Hindlimb muscle (tissue), 1 donor: ENCODE results near the gene WWOX. TPM values are rescaled to one million over a fixed set of nuclear protein-coding genes. Genes with fewer than 3 reads are reported as not detected.

Experiments
- DNase-seq: peaks from one replicate; pipeline ENCODE4 v3.0.0-alpha.2; 2013
- polyA plus RNA-seq: library from polyadenylated mRNA; unstranded; fragments of 120-200 nt; gene quantifications from one replicate; pipeline ENCODE4 v1.2.1, GENCODE V29; 2013; ENCODE audit not compliant: insufficient read length

Gene WWOX
- polyA plus RNA-seq, 1 donor, result 12.9 TPM

DNA sequence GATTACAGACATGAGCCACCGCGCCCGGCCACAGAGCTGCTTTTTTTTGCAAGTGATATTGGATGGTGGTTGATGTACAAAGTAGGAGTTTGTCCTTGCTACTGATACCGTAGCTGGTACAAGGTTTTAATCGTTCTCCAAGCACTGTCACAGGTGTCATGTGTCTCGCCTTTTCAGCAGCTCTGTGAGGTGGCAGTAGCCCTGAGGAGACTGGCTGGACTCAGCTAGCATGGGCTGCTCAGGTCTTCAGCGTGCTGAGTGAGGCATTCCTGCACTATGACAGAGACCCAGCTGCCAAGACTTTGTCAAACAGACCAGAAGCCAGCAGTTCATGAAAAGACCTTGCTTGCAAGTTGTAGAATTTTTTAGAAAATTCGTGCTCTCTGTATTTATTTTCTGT, 7.2 kb downstream of the WWOX start:
- no peak for DNase-seq

DNA sequence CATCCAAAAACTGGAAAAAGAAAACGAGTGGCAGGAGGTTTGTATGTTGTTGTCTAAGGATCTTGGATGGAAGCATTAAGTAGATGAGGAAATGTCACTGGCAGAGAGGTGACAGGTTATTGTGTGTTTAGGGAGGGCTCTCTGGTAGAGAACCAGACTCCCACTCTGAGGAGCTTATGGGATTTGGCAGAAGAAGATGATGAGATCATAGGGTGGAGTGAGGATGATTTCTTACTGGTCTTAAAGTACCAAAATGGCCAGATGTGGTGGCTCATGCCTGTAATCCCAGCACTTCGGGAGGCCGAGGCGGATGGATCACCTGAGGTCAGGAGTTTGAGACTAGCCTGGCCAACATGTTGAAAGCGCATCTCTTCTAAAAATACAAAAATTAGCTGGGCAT, 9.0 kb downstream of the WWOX start:
- DNase-seq, result no peak

DNA sequence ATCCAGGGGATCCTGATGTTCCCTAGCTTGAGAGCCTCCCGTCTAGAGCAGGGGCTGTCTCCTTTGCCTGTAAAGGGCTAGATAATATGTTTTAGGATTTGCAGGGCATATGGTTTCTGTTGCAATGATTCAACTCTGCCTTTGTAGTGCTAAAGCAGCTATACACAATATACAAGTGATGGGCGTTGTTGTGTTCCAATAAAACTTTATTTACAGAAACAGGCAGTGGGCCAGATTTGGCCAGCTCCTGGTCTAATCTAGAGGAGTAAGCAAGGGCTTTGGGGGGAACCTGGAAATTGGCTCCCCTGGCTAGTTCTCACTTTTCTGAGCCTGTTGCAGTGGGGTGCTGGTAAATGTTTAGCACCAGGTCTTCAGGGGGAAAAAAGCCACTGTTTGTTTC, 13.8 kb downstream of the WWOX start:
- no peak for DNase-seq

DNA sequence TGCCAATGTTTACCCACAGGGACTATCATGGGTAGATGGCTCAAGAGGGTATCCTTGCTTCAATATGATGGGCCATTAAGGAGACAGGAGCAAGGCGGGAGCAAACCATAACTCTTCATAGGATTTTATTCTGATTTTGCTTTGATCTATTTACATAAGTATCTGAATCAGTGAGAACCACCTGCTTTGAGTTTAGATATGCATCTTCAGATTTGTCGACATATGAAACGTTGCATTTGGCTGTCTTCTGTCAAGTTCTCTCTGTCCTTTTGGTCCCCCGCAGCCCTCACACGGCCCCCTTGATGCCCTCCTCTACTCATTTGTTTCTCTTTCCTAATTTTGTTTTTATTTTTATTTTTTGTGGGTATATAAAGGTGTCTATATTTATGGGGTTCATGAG, 16.2 kb downstream of the WWOX start:
- DNase-seq, result no peak

DNA sequence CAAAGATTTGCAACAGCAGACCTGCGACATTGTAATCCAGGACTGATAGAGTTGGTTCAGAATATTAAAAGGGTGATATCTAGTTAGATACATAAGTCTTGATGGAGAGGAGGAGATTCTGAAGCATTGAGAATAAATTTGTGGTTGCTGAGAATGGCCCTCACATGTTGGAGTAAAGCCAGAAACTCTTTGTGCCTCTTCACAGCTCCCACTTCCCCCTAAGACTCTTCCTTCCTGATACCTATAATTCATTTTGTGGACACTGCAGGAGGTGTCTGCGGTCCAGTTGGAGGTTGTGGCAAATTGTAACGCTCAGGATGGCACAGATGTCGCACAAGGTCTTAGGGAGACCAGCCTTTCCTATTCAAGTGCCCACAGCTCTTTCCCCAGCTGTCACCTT, 17.5 kb downstream of the WWOX start:
- DNase-seq, result no peak

DNA sequence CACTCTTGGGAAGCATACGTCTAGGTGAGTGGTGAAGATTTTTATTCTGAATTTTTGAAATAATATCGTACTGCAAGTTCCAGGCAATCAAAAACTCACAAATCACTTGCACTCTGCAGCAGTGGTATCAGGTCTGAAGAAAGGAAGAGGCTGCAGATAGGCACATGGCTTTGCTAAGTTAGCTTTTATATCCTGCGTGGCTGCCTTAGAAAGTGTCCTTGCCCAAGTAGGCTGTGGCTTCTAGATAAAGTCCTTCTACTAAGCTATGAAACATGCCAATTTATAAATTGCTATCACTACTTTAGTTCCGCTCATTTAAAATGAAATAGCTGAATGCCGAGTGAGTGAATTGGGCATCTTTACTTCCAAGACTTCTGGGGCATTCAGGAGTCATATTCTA, 17.9 kb downstream of the WWOX start:
- no peak for DNase-seq

DNA sequence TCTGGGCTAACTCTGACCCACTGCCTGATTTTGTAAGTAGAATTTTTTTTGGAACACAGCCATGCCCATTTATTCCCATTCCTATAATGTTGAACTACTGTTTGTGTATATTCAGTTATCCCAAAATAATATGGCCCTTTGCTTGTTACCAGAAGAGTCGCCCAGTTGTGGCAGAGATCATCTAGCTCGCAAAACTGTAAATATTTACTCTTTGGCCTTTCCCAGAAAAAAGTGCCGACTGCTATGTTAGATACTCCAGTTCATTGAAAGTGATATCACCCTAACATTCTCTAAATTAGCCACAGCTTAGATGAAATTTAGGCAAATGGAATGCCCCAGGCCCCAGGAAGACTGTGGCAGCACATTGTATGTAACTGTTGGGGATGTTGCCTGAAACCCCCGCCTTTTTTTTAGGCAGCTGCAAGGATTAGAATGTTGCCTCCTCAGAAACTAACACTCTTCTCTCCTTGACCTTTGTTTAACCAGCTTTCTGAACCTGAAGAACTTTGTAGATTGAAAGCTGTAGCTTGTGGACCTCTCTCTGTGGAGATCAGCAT, 19.1 kb downstream of the WWOX start:
- no peak for DNase-seq

DNA sequence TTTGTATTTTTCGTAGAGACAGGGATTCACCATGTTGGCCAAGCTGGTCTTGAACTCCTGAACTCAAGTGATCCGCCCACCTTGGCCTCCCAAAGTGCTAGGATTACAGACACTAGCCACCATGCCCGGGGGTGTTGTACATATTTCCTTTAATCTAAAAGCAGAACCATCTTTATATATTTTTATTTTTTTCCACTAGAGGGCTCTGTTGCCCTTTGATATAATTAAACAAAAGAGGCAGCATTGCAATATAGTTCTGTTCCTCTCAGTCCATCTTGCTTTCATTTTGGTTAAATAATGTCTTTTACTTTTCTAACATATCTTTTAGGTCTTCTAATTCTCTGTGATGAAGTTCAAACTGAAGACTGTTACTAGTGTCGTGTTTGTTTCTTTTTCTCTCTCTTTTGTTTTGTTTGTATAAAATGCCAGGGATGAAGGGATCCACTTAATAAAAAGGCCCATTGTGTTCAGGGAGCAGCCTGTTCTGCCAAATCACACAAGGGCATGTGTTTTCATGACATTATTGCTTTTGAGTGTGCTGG, 23.4 kb downstream of the WWOX start:
- DNase-seq, result no peak

DNA sequence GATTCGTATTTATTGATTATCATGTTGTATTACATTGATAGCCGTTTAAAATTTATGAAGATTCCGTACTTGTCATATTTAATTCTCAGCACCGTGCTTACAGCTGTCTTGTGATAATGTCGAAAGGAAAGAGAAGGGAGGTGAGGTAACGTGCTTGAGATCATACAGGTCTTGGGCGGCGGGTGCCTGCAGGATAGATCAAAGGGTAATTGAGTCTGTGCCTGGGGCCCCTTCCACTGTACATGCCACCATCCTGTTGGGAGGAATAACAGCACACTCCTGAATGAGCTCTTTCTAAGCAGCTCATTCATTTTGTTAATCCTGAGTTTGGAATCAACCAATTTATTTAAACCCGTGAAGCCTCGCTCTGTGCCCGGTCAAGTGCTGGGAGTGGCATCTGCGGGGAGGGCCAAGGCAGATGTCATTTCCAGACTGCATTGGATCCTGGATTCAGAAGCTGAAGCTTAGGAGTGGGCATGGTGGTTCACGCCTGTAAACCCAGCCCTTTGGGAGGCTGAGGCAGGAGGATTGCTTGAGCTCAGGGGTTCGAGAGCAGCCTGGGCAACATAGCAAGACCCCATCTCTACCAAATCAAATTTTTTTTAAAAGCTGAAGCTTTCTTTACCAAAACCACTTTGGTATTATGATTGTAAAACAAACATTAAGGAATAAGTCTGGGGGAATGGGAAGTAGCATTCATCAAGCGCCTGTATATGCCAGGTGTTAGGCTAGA, 25.8 kb downstream of the WWOX start:
- no peak for DNase-seq

DNA sequence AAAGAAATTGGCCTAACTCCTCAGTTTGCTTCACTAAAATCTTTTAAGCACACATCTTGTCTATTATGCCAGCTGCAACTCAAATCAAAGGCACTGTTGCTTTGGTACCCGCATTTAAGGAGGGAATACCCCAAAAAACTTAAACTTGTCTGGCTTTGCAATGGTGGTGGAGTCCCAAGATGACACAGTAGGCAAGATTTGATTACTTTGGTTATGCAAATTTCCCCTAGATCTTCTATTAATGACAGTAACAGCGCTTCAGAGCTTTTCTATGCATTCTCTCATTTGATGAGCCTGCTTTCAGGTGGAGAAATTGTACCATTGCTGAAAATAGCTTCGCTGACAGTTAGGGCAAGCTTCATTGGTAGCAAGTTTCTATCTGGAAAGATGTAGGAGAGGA, 27.2 kb downstream of the WWOX start:
- no peak for DNase-seq

DNA sequence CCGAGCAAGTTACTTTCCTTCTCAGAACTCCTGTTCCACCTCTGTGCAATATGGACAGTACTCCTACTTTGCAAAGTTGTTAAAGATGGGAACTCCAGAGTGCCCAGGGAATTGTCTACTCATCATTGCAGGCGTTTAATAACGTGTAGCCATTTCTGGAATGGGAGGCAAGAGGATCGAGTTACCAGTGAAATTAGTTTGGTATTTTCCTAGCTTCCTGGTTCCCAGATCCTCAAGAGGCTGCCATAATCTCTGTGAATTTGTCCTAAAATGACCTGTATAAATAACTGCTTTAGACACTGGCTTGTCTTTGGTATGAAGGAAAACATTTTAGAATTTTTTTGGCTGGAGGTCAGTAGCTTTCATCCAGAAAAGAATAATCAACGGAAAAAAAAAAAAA, 27.7 kb downstream of the WWOX start:
- DNase-seq, result peak; percentile 37

DNA sequence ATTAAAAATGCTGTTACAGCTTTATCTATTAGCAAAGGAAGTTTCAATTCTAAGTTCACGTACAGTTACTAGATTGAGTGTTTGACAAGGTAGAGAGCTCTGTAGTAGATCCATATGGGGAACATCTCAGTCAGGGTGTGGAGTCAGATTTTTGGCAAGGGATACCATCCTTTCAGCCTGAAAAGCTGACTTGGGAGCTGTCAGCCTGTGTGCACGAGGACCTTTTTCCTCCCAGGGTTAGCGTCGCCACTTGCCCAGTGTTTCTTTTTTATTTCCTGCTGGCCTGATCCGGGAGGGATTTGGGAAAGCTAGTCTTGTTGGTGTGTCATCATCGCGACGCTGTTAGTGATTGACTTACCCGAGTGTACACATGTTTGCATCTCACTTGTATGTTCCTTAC, 29.5 kb downstream of the WWOX start:
- no peak for DNase-seq

DNA sequence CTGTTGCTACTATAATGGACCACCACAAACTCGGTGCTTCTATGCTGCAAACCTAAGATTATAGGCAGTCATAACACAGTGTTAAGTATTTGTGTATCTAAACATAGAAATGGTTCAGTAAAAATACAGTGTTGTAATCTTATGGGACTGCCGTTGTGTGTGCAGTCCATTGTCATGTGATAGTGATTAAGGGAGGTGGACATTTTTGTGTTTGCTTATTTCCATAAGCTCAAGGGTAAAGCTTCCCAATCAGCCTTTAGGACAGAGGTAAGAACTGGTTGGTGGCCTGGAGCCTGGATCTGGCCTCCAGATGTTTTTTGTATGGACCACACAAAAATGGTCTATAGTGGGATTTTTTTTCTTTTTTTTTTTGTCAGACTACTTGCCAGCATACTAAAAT, 29.9 kb downstream of the WWOX start:
- DNase-seq, result no peak

DNA sequence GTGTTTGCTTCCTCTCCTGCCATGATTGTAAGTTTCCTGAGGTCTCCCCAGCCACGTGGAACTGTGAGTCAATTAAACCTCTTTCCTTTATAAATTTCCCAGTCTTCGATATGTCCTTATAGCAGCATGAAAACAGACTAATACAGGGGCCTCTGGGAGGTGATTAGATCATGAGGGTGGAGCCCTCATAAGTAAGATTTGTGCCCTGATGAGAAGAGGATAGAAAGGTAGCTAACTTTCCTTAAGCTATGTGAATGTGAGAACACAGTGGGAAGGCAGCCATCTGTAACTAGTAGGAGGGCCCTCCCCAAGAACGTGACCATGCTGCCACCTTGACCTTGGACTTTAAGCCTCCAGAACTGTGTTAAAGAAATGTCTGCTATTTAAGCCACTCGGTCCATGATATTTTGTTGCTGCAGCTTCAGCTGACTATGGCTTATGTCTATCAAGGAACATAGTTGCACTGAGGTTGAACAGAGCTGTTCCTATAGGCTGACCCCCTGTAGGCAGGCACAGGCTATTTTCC, 30.7 kb downstream of the WWOX start:
- no peak for DNase-seq

DNA sequence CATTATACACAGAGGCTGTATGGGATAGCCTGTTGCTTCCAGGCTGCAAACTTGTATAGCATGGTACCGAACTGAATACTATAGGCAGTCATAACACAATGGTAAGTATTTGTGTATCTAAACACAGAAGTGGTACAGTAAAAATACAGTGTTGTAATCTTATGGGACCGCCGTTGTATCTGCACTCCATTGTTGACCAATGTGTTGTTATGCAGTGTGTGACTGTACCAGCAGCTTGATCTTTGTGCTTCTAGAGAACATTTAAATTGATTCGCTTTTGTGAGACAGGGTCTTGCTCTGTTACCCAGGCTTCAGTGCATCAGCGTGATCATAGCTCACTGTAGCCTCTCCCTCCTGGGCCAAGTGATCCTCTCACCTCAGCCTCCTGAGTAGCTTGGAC, 31.5 kb downstream of the WWOX start:
- DNase-seq, result no peak

DNA sequence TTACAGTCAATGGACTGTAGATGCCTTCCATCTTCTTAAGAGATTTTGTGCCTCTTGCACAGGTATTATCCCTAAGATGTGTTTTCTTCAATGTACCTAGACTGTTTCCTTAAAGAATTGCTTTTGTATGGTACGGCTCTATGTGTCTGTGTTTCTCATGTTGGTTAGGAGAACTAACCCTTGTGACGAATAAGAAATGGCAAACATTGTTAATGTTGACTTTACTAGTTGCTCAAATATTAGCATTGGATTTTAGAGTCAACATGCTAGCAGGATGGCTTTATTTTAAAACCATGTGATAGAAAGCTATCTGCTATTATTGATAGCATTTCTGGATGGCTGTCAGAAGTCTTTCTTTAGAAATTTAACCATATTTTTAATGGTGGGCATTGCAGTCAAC, 34.5 kb downstream of the WWOX start:
- DNase-seq, result no peak

DNA sequence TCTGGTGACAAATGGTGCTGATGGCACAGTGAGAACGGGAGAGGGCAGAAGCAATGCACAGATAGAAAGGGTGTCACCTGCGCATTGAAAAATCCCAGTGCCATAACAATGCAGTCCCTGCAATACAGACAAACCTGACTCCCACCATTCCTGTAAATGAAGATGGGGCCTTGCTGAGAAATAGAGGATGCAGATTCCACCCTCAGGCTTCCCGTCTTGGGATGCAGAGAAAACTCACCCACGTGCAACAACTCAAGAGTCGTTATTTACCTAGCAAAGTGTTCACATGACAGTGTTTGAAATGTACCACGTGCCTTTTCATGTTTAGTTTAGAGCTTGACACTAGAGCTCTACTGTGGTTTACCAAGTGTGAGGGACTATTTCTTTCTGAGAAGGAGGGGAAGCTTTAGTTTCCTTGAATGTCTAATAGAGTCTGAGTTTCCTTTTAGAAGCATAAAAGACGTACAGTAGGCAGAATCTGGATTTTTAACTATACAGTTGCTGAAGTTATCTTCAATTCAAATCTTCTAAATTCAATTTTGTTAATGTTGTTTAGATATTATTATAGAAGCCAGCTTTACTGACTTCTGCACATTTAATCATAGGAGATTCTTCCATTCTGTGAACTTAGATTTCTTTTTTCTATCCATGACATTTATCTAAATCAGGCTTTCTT, 35.6 kb downstream of the WWOX start:
- no peak for DNase-seq

DNA sequence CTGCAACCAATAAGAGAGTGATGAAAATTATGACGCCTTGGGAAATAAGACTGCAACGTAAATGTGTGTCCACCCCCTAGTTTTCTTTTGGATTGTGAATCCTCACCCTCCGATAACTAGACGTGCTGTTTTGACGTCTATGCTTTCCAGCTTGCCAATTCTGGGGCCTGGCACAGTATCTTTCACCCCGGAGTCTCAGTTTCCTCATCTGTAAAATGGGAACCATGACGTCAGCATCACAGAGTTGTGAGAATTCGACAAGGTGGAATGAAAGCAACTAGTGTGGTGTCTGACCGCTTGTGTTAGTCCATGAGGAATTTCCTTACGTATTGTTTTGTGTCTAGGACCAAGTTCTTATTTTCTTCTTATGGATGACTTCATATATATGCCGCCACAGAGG, 37.7 kb downstream of the WWOX start:
- DNase-seq, result no peak

DNA sequence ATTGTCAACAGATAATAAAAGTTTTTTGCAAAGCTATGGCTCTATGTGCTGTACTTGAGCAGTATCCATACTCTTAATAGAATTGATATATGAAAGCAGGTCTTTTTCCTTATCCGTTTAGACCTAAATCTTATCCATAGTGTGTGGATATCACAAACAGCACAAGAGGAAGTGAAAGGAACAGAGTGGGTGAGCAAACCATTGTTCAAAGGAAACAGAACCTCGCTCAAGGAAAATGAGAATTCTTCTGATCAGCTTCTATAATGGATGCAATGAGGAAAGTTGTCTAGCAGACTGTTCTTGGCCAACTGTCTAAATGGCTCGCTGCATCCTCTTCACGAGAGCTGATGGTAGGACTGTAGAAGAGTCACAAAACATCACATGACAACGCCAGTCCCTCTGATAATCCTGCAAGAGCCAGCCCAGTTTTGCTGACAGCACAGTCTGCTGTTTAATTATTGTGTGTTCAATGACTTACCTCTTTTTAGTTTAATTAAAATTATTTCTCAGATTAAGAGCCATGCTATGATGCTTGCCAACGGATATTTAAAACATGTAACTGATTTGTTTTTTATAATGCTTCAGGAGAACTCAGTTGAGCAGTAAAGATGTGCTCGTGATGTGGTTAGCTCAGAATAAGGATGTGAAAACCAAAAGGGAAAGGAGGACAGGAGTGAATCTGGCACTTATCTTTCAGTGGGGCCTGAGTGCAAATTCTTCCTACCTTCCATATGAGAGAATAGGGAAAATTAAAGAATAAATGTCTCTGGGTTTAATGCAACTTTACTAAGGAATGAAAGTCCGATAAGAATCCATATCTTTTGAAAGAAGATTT, 38.5 kb downstream of the WWOX start:
- no peak for DNase-seq

DNA sequence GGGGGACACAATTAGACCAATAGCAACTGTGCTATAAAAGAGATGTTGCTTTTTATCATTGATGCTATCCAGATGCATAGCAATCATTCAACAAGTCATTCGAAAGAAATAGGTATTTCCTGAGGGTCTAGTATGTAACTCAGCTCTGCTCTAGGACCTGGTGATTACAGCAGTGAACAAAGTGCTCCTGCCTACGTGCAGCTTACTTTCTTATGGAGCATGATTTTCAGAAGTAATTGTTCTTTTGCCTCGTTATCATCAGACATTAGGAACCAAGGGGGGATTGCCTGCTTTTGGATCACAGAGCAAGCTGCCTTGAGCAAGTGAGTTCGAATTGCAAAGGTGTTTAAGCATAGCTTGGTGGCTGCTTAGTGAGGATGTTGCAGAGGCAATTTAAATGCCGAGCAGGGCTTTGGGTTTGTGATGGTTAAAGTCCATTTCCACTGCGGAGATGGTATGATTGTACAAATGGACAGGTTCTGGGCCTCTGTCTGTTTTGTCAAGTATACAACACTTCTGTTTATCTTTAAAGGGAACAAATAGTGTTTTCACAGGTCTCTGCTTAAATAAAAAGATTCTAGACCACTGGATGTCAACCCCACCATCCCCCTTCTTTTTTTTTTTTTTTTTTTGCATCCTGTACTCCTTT, 41.5 kb downstream of the WWOX start:
- no peak for DNase-seq

DNA sequence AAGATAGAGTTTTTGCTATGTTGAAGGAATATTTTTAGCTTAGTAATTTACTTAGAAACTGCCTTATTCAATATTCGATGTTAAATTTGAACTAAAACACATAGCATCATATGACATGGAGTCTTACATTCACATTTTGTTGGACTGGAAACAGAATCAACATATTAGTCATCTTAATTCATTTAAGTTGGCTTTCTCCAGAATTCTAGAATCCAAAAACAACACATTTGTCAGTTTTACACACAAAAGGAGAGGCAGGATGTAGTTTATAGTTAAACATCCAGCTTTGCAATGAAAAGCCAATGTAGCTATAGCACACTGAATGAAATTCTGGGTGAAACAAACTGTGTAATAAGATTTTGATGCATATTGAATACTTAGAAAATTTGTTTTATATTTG, 43.3 kb downstream of the WWOX start:
- no peak for DNase-seq

DNA sequence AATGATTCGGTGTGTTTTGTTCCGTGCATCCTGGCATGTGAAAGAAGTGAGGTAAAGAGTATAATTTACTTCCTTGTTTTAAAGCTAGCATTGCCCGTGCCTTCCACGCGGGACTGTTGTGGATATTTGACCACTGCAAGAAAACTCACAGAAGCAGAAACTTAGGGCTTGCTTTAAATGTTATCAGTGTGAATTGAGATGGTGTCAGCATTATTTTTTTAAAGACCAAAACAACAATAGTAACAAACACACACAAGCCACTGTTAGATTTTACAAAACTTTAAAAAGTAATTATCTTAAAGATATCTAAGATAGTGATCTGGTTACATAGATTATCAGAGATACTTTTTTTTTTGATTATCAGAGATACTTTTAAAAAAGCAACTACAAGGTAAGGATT, 47.4 kb downstream of the WWOX start:
- DNase-seq, result no peak
